ENCODE results near the gene PTCD2. TPM values are rescaled to one million over a fixed set of nuclear protein-coding genes. Genes with fewer than 3 reads are reported as not detected.
"Not testable (repeated sequence)": the region's sequence is repeated elsewhere in the genome, so short reads cannot be mapped to it uniquely, and the experiment has no call there.

PTCD2 gene
- total RNA-seq, 2 experiments from 2014 or later, result 7.8 to 8.1 TPM

DNA sequence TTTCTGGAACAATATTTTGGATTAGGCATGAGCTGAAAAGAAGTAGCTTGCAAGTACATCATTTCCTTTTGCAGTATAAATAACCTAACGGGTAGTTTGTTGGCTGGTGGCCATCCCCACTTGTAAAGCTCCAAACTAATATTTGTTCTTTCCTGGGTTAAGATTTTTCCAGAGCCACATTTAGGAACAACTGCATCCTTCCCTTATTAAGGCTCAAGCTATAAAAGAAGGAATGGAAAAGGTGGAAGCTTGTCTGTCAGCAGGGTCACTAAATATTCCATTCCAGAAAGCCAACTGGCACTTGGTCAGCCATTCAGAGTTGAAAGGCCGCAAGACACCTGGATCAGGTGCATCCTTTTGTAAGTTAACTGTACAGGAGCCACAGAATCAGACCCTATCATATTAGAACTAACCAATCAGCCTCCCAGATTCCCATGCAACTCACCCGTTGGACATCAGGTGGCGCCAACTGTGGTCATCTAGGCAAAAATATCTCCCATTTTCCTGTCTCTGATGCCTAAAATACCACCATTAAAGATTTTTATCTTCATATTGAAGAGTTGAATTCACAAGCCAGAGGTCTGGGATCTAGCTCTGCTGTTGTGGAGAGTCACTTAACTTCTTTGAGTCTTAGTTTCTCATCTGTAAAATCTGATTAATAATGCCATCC lies 82.9 kb downstream of the PTCD2 start:
- DNase-seq, result no peak
- POLR2A ChIA-PET, result no interaction called here
- Mint-ChIP-seq H3K27me3 (peaks cover 9% of the 10 kb centered on the region), H3K27ac (no peak overlapping the region), H3K9me3 (peaks cover 24% of the 10 kb centered on the region), H3K36me3 (ENCODE audit: low read depth) (no peaks in the 10 kb centered on the region), H3K4me3 (no peak overlapping the region), H3K4me1 (no peaks in the 10 kb centered on the region)
- CTCF ChIA-PET, result no interaction called here

DNA sequence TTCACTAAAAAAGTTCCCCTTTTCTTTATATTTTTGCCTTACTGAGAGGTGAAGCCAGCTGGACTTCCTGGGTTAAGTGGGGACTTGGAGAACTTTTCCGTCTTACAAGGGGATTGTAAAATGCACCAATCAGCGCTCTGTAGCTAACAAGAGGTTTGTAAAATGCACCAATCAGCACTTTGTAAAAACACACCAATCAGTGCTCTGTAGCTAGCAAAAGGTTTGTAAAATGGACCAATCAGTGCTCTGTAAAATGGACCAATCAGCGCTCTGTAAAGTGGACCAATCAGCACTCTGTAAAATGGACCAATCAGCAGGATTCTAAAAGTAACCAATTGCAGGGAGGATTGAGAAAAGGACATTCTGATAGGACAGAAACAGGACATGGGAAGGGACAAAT lies 84.6 kb downstream of the PTCD2 start:
- H3K27me3 Mint-ChIP-seq; H3K27ac Mint-ChIP-seq; H3K4me1 Mint-ChIP-seq; DNase-seq; POLR2A ChIA-PET; CTCF ChIA-PET; H3K4me3 Mint-ChIP-seq; H3K36me3 Mint-ChIP-seq (ENCODE audit: low read depth): not testable (repeated sequence)
- H3K9me3 Mint-ChIP-seq, result peaks cover 24% of the 10 kb centered on the region

DNA sequence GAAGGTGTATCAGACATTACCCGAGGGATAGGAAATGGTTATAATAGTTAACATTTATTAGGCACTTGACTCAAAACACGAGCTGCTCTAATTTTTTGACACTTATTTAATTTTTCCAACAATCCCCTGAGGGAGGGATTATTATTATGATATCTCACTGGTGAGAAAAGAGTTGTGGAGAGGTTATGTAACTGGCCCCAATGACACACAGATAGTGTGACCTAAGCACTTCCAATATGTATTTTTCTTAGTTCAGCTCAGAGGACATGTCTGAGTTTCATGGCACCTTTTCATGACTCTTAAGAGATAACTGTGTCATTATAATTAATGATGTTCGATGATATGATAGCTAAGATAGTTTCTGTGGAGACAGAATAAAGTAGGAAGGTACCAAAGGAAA lies 86.9 kb downstream of the PTCD2 start:
- Mint-ChIP-seq H3K9me3 (peaks cover 12% of the 10 kb centered on the region), H3K4me1 (no peaks in the 10 kb centered on the region), H3K27me3 (peaks cover 7% of the 10 kb centered on the region), H3K36me3 (ENCODE audit: low read depth) (no peaks in the 10 kb centered on the region), H3K27ac (no peak overlapping the region), H3K4me3 (no peak overlapping the region)
- ChIA-PET CTCF (no interaction called here), POLR2A (no interaction called here)
- DNase-seq, result no peak

DNA sequence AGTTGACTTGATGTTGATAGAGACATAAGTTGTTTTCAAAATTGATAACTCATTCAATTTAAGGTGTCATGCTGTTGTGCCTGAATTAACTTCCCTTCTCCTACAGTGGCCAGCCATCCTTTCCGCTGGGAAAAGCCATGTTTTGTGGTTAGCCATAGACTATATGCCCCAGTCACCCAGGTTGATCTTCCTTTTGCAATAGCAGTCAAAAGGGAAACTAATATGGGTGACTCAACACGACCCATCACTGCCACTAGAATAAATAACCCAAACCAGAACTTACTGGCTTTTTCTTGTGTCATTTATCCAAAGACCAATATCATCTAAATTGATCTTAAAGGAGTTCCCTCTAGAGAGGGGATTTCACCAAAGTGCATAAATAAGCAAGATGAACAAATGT lies 87.4 kb downstream of the PTCD2 start:
- H3K9me3 Mint-ChIP-seq, result peaks cover 9% of the 10 kb centered on the region
- no peaks in the 10 kb centered on the region for H3K36me3 Mint-ChIP-seq (ENCODE audit: low read depth)
- H3K4me3 Mint-ChIP-seq, result no peak overlapping the region
- no peaks in the 10 kb centered on the region for H3K4me1 Mint-ChIP-seq
- no peak for DNase-seq
- CTCF ChIA-PET, result no interaction called here
- H3K27ac Mint-ChIP-seq, result no peak overlapping the region
- H3K27me3 Mint-ChIP-seq, result peaks cover 7% of the 10 kb centered on the region
- POLR2A ChIA-PET, result no interaction called here

GRCh38 chr5:72408127-72408526 lies 88.0 kb downstream of the PTCD2 start:
- Mint-ChIP-seq H3K4me3 (no peak overlapping the region), H3K36me3 (ENCODE audit: low read depth) (no peaks in the 10 kb centered on the region), H3K27ac (no peak overlapping the region), H3K27me3 (peaks cover 7% of the 10 kb centered on the region), H3K4me1 (no peaks in the 10 kb centered on the region), H3K9me3 (peaks cover 9% of the 10 kb centered on the region)
- POLR2A ChIA-PET, result no interaction called here
- DNase-seq, result no peak
- CTCF ChIA-PET, result no interaction called here

- DNase-seq, result no peak
- Mint-ChIP-seq H3K27ac (no peak overlapping the region), H3K27me3 (peaks cover 6% of the 10 kb centered on the region), H3K36me3 (ENCODE audit: low read depth) (no peaks in the 10 kb centered on the region), H3K4me3 (no peak overlapping the region), H3K4me1 (no peaks in the 10 kb centered on the region), H3K9me3 (peaks cover 7% of the 10 kb centered on the region)
- POLR2A ChIA-PET, result no interaction called here
- CTCF ChIA-PET, result no interaction called here
Measured at GRCh38 chr5:72408603-72409002, 88.4 kb downstream of the PTCD2 start.

- no peaks in the 10 kb centered on the region for H3K4me1 Mint-ChIP-seq
- no peaks in the 10 kb centered on the region for H3K36me3 Mint-ChIP-seq (ENCODE audit: low read depth)
- H3K9me3 Mint-ChIP-seq, result peaks cover 5% of the 10 kb centered on the region
- POLR2A ChIA-PET, result no interaction called here
- CTCF ChIA-PET, result no interaction called here
- H3K27ac Mint-ChIP-seq, result no peak overlapping the region
- H3K4me3 Mint-ChIP-seq, result no peak overlapping the region
- peaks cover 11% of the 10 kb centered on the region for H3K27me3 Mint-ChIP-seq
- DNase-seq, result no peak
Measured at GRCh38 chr5:72410688-72411295, 90.6 kb downstream of the PTCD2 start.

DNA sequence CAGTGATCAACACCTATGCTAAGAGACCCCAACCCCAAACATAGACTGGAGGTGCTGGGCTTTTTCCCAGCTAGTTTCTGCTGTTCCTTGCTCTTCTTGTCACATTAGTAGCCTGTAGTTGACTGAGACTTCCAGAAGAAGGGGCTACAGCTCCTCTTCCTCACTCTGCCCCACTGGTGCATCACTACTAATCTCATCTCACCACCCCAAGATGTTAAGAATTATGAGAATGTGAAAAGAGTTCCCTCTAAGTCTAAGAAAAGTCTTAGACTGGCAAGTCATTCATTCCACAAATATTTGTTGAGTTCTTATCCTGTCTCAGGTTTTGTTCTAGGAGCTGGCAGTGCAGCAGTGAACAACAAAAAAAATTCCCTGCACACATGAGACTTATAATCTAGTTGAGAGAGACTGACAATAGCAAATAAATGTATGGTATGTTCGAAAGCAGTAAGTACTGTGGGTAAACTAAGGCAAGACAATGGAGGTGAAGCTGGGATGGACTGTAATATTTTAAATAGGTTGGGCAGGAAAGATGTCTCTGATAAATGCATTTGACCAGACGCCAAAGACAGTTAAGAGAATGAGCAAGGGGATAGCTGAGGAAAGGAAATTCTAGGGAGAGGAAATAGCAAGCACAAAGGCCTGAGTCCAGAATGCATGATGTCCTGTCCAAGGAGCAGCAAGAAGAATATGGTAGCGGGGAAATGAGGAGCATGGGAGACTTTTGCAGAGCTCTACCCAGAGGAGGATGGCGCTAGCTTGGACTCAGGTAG lies 92.3 kb downstream of the PTCD2 start:
- Mint-ChIP-seq H3K4me3 (no peak overlapping the region), H3K27ac (no peak overlapping the region)
- POLR2A ChIA-PET, result no interaction called here

DNA sequence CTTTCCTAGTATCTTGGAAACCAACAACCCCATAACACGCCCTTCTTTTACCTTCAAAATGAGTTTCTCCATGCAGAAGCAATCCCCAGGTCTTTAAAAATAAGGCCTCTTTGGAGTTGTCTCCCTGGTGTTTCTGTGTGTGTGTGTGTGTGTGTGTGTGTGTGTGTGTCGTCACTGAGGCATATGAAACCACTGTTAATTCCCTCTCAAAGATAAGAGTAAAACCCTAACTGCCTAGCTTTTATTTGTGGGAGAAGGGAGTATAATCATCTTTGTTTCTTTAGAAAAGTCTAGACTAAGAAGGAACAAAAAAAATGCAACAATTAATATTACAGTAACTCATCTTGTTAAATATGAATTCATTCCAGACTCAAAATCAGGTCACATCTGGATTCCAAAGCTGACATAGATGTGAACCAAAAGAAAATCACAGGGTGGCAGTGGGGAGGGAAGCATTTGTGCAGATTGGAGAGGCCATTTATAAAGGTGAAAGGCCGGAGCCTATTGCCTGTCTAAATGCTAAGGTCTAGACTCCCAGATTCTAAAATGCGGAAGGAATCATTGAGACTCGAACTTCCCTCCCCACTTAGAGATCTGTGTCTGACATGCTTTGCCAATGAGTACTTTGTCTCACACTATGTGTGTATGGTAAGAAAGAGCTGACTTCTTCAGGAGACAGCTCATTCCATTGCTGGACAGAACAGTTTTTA lies 95.6 kb downstream of the PTCD2 start:
- DNase-seq, result no peak
- Mint-ChIP-seq H3K4me3 (no peak overlapping the region), H3K9me3 (no peaks in the 10 kb centered on the region), H3K27me3 (peaks cover 11% of the 10 kb centered on the region), H3K27ac (no peak overlapping the region), H3K4me1 (no peaks in the 10 kb centered on the region), H3K36me3 (ENCODE audit: low read depth) (no peaks in the 10 kb centered on the region)
- POLR2A ChIA-PET, result no interaction called here
- CTCF ChIA-PET, result no interaction called here

More for the DNA sequence above, 92.3 kb downstream of the PTCD2 start:
- no peaks in the 10 kb centered on the region for H3K4me1 Mint-ChIP-seq
- no peaks in the 10 kb centered on the region for H3K9me3 Mint-ChIP-seq
- no peaks in the 10 kb centered on the region for H3K36me3 Mint-ChIP-seq (ENCODE audit: low read depth)
- H3K27me3 Mint-ChIP-seq, result peaks cover 11% of the 10 kb centered on the region
- no peak for DNase-seq
- CTCF ChIA-PET, result no interaction called here

GRCh38 chr5:72417333-72418062 lies 97.3 kb downstream of the PTCD2 start:
- Mint-ChIP-seq H3K27me3 (peaks cover 14% of the 10 kb centered on the region), H3K27ac (no peak overlapping the region), H3K4me3 (no peak overlapping the region), H3K4me1 (no peaks in the 10 kb centered on the region), H3K36me3 (ENCODE audit: low read depth) (no peaks in the 10 kb centered on the region), H3K9me3 (no peaks in the 10 kb centered on the region)
- DNase-seq, result no peak
- ChIA-PET CTCF (no interaction called here), POLR2A (no interaction called here)
